Chondrocyte (in vitro differentiated cells): Measurements from ENCODE around the gene ANGPTL8. TPM values are rescaled to one million over a fixed set of nuclear protein-coding genes. Genes with fewer than 3 reads are reported as not detected.

Experiments used
- DNase-seq: peaks from one replicate; pipeline ENCODE4 v3.0.0; 2021; ENCODE audit warnings: mixed read lengths, low spot score
- H3K27ac Mint-ChIP-seq: one replicate; pipeline ENCODE4 v1.8.0; 2021; ENCODE audit warnings: mild to moderate bottlenecking, moderate library complexity, mixed read lengths; ENCODE audit not compliant: unreplicated experiment
- H3K27me3 Mint-ChIP-seq: 2 replicates; pipeline ENCODE4 v1.8.0; 2021; ENCODE audit warnings: low read depth, mixed read lengths
- H3K36me3 Mint-ChIP-seq: 2 replicates; pipeline ENCODE4 v1.8.0; 2021; ENCODE audit warnings: low read depth, mixed read lengths
- H3K4me1 Mint-ChIP-seq: 2 replicates; pipeline ENCODE4 v1.8.0; 2021; ENCODE audit warnings: low read depth, mild to moderate bottlenecking, mixed read lengths
- H3K4me3 Mint-ChIP-seq: one replicate; pipeline ENCODE4 v1.8.0; 2021; ENCODE audit warnings: mild to moderate bottlenecking, moderate library complexity, mixed read lengths; ENCODE audit not compliant: unreplicated experiment
- H3K9me3 Mint-ChIP-seq: 2 replicates; pipeline ENCODE4 v1.8.0; 2021; ENCODE audit warnings: low read depth, mixed read lengths
- CTCF ChIP-seq: fragments of 200-600 bp; sonication (generic); IDR thresholded peaks from 2 replicates; pipeline ENCODE4 v1.5.0; 2021; ENCODE audit warnings: antibody characterized with exemption, mild to moderate bottlenecking, moderate library complexity
- total RNA-seq: library from RNA; stranded (reverse); gene quantifications from 3 replicates; pipeline ENCODE4 v1.2.1, GENCODE V29; 2021

ANGPTL8 gene
- total RNA-seq, 1 donor from 2014 or later: not detected

DNA sequence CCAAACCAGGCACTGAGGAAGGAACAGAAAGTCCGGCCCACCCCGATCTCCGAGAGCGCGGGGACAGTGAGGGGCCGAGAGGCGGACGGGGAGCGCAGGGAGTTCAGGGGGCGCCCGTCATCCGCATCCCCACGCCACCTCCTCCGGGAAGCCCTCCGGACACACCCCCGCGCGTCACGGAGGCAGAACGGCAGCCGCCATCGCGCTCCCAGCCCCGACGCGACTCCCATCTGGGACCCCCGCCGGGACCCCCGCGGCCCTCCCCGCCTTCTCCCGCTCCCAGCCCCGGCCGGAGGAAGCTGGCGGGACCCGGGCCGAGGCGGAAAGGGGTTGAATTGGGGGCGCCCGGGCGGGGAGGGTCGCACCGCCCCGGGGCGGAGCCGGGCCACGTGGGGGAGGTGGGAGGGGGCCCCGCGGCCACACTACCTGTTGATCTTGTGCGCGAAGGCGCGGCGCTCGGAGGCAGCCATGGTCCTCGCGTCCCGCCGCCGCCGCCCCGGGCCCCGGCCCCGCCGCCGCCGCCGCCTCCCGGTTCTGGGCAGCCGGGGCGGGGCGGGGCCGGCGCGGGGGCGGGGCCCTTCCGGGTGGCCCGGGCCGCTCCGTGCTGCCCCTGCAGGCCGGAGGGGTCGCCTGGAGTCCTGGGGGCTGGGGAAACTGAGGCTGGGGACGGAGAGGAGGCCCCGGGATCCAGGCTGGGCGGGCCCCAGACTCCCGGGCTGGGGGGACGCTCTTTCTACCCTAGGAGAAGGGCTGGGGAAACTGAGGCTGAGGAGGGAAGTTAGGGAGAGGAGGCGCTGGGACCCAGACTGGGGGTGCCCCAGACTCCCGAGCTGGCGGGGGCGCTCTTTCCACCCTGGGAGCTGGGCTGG lies 22.8 kb downstream of the ANGPTL8 start, which contains the start of gene DOCK6:
TSS of gene DOCK6 (minus strand) at position 554 of the 869 bp plus-strand sequence. CDS start at position 470, 84 bp downstream.
- no peaks in the 10 kb centered on the region for H3K27me3 Mint-ChIP-seq
- H3K27ac Mint-ChIP-seq: peak within 1 kb of the TSS; percentile 65

GRCh38 chr19:11263726-11264125 lies 24.3 kb downstream of the ANGPTL8 start:
- peak overlapping the region; percentile 41 for H3K4me3 Mint-ChIP-seq
- no peaks in the 10 kb centered on the region for H3K36me3 Mint-ChIP-seq
- no peak overlapping the region for H3K27ac Mint-ChIP-seq
- no peaks in the 10 kb centered on the region for H3K27me3 Mint-ChIP-seq
- TF ChIP-seq CTCF: no peak
- peaks cover 28% of the 10 kb centered on the region for H3K4me1 Mint-ChIP-seq
- no peaks in the 10 kb centered on the region for H3K9me3 Mint-ChIP-seq
- no peak for DNase-seq

More for the DNA sequence above, 22.8 kb downstream of the ANGPTL8 start, which contains the start of gene DOCK6:
- Mint-ChIP-seq H3K4me1 (peaks cover 18% of the 10 kb centered on the region), H3K4me3 (peak within 1 kb of the TSS; percentile 70), H3K9me3 (no peaks in the 10 kb centered on the region), H3K36me3 (no peaks in the 10 kb centered on the region)
- TF ChIP-seq CTCF: peak; percentile 75
- DNase-seq: no peak

GRCh38 chr19:11264452-11265176 lies 25.2 kb downstream of the ANGPTL8 start:
- no peak for DNase-seq
- no peak overlapping the region for H3K27ac Mint-ChIP-seq
- peaks cover 37% of the 10 kb centered on the region for H3K4me1 Mint-ChIP-seq
- no peak for TF ChIP-seq CTCF
- H3K9me3 Mint-ChIP-seq: no peaks in the 10 kb centered on the region
- H3K4me3 Mint-ChIP-seq: no peak overlapping the region
- no peaks in the 10 kb centered on the region for H3K36me3 Mint-ChIP-seq
- no peaks in the 10 kb centered on the region for H3K27me3 Mint-ChIP-seq

DNA sequence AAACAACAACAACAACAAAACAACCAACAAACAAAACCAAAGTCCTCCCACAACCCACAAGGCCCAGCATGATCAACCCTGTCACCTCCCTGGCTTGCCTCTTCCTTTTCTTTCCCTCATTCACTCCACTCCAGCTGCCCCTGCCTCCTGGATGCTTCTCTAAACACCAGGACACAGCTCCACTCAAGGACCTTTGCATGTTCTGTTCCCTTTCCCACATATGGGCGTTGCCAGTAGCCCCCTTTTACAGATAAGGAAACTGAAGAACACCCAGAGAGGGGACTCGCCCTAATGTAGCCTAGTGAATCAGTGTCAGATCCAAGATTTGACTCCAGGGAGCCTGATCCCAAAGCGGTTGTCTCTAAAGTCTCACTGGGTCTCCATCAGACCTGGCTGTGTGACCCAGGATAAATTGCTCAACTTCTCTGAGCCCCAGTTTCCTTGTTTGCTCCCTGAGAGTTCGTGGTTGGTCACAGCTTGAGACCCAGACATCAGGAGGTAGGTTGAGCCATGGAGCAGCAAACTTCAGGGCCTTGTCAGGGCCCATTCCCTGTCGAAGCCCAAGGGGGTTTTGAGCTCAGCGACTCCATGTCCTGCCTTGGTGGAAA lies 25.9 kb downstream of the ANGPTL8 start:
- Mint-ChIP-seq H3K4me1 (peaks cover 38% of the 10 kb centered on the region), H3K27ac (no peak overlapping the region)
- DNase-seq: no peak

More for the DNA sequence above, 25.9 kb downstream of the ANGPTL8 start:
- Mint-ChIP-seq H3K36me3 (no peaks in the 10 kb centered on the region), H3K4me3 (no peak overlapping the region), H3K27me3 (no peaks in the 10 kb centered on the region), H3K9me3 (no peaks in the 10 kb centered on the region)
- TF ChIP-seq CTCF: no peak
